BLaER1 treated with 17β-estradiol and CSF1 and Interleukin-3, amounts not matched to agents 10 nM and 100 nM (cell line): ENCODE measurements around the gene PTPRM.

Experiments
- H3K27ac ChIP-seq, 11 experiments: shearing (Covaris generic); formaldehyde crosslinking; 2 replicates each; pipeline ENCODE4 v1.8.1; 2022
- H3K27me3 ChIP-seq, 11 experiments: shearing (Covaris generic); formaldehyde crosslinking; 2 replicates each; pipeline ENCODE4 v1.8.1; 2022
- H3K36me3 ChIP-seq, 11 experiments: shearing (Covaris generic); formaldehyde crosslinking; 2 replicates each; pipeline ENCODE4 v1.8.1; 2022
- H3K4me1 ChIP-seq, 10 experiments: shearing (Covaris generic); formaldehyde crosslinking; 2 replicates each; pipeline ENCODE4 v1.8.1; 2022
- H3K4me2 ChIP-seq, 11 experiments: shearing (Covaris generic); formaldehyde crosslinking; 2 replicates each; pipeline ENCODE4 v1.8.1; 2022
- H3K4me3 ChIP-seq, 10 experiments: shearing (Covaris generic); formaldehyde crosslinking; 2 replicates each; pipeline ENCODE4 v1.8.1; 2022
- H3K9ac ChIP-seq, 11 experiments: shearing (Covaris generic); formaldehyde crosslinking; 2 replicates each; pipeline ENCODE4 v1.8.1; 2022
- H3K9me3 ChIP-seq, 11 experiments: shearing (Covaris generic); formaldehyde crosslinking; replicated peaks in 1 of 11; 2 replicates each; pipeline ENCODE4 v1.8.1; 2022
- H4K20me1 ChIP-seq, 11 experiments: shearing (Covaris generic); formaldehyde crosslinking; 2 replicates each; pipeline ENCODE4 v1.8.1; 2022
- Cebpa-rat ChIP-seq, 11 experiments: shearing (Covaris generic); IDR thresholded peaks; 2 replicates each; pipeline ENCODE4 v1.8.1; 2022

Gene PTPRM

DNA sequence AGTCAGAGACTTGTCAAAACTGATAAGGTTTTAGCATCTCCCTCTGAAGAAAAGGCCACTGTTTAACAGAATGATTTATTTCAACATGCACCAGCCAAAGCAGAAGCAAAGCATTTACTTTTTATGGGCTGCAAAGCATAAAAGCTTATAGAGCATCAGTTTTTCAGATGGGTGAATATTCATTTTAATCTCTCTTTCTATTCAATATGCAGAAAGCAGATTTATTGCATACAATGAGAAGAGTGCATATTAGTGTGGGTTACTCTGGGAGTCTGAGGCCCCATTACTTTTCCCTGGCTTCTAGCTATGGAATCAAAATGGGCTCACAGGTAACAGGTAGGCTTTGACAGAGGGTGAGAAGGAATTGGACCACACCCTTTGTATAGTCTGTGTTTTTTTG is 9.0 kb downstream of the PTPRM start:
- Histone ChIP-seq H3K9ac (no peak overlapping the region), H3K27me3 (peaks cover 0 to 7% (median 3%) of the 10 kb centered on the region in 11 experiments; a peak in 9 of 22 replicates), H3K4me3 (no peak overlapping the region), H3K27ac (no peak overlapping the region), H3K9me3 (no peaks in the 10 kb centered on the region), H4K20me1 (no peaks in the 10 kb centered on the region; a peak in 1 of 22 replicates), H3K4me2 (peak overlapping the region in 3 of 11 experiments; percentile 34 to 55 (median 37); a peak in 5 of 22 replicates), H3K36me3 (no peaks in the 10 kb centered on the region), H3K4me1 (peaks cover 0 to 33% (median 0%) of the 10 kb centered on the region in 10 experiments; a peak in 7 of 20 replicates)
- no peak for TF ChIP-seq Cebpa-rat (IDR thresholded peaks at IDR 0.05)

DNA sequence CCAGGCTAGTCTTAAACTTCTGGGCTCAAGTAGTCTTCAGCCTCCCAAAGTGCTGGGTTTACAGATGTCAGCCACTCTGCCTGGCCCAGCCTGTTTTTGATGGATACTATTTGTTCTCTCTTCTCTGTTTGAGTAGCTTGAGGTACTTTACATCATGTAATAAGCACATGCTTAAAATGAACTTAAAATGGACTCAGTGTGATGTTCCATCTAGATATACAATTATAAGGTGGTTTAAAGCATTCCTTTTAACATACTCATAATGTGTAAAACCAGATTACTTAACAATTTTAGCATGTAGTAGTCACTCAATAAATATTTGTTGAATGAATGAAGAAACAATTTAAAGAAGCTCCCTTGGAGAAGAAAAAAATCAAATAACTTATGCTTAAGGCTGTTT is 9.6 kb downstream of the PTPRM start:
- Histone ChIP-seq H3K27ac (no peak overlapping the region), H3K4me2 (peak overlapping the region in 1 of 11 experiments; percentile 55; a peak in 2 of 22 replicates), H3K4me3 (no peak overlapping the region), H4K20me1 (no peaks in the 10 kb centered on the region; a peak in 1 of 22 replicates), H3K9me3 (no peaks in the 10 kb centered on the region), H3K36me3 (no peaks in the 10 kb centered on the region), H3K9ac (no peak overlapping the region), H3K27me3 (peaks cover 0 to 1% (median 0%) of the 10 kb centered on the region in 11 experiments; a peak in 2 of 22 replicates), H3K4me1 (peaks cover 0 to 33% (median 0%) of the 10 kb centered on the region in 10 experiments; a peak in 7 of 20 replicates)
- TF ChIP-seq Cebpa-rat (IDR thresholded peaks at IDR 0.05) = no peak

DNA sequence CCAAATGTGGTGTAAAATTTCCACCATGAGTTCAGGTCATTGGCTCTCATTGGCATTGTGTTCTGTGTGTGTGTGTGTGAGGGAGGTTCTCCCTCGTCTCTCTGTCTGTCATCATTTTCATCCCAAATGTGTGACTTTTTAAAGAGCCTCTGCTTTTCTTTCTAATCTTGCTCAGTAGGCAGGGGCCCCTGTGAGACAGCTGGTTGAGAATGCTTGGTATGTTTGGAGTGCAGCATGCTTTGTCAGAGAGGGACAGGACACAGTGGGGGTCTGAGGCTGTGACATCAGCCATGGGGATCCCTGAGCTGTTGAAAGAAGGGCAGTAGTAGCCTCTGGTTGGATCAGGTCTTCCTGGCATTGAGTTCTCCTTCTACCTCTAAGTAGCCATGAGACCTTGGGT is 10.6 kb downstream of the PTPRM start:
- Histone ChIP-seq H3K36me3 (no peaks in the 10 kb centered on the region), H3K9ac (no peak overlapping the region), H3K4me2 (no peak overlapping the region), H3K4me3 (no peak overlapping the region), H3K9me3 (no peaks in the 10 kb centered on the region), H3K27me3 (no peaks in the 10 kb centered on the region; a peak in 1 of 22 replicates), H3K4me1 (peaks cover 0 to 29% (median 0%) of the 10 kb centered on the region in 10 experiments; a peak in 7 of 20 replicates), H4K20me1 (no peaks in the 10 kb centered on the region; a peak in 1 of 22 replicates), H3K27ac (no peak overlapping the region)
- TF ChIP-seq Cebpa-rat (IDR thresholded peaks at IDR 0.05) = no peak

- H3K9ac ChIP-seq = no peak overlapping the region
- H3K4me3 ChIP-seq = no peak overlapping the region
- H4K20me1 ChIP-seq = no peaks in the 10 kb centered on the region; a peak in 1 of 22 replicates
- H3K36me3 ChIP-seq = no peaks in the 10 kb centered on the region
- peaks cover 0 to 22% (median 0%) of the 10 kb centered on the region in 10 experiments; a peak in 6 of 20 replicates for H3K4me1 ChIP-seq
- no peaks in the 10 kb centered on the region for H3K27me3 ChIP-seq
- no peak overlapping the region for H3K27ac ChIP-seq
- peak overlapping the region in 1 of 11 experiments; percentile 10; a peak in 1 of 22 replicates for H3K4me2 ChIP-seq
- TF ChIP-seq Cebpa-rat (IDR thresholded peaks at IDR 0.05) = no peak
- H3K9me3 ChIP-seq = no peaks in the 10 kb centered on the region
These were observed 12.2 kb downstream of the PTPRM start for GRCh38 chr18:7579176-7579917.

DNA sequence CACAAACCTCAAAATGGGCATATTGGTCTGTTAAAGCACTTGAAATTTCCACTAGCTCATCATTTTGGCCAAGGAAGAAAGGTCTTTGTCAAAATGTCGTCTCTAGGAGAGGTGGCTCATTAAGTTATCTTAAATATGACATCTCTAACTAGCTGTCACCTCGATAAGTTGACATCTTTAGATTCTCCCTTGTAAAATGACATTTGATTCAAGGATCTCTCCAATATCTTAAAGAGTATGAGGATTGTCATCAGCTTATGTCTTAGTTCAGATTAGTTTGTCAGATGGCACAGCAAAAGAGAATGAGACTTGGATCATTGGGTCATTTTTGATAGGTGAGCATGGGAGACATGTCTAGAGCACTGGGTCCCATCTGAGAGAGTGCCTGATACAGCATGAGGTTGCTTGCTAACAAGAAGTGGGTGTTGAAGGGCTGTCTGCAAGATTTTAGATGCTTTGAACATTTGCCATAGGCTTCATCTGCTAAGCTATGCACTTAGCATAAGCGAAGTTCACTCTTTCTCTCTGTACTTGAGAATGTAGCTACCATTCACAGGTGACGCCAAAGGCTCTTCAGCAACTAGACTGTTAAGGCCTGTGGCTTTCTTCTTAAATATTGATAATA is 12.9 kb downstream of the PTPRM start:
- H3K9ac ChIP-seq = no peak overlapping the region
- H4K20me1 ChIP-seq = no peaks in the 10 kb centered on the region; a peak in 1 of 22 replicates
- TF ChIP-seq Cebpa-rat (IDR thresholded peaks at IDR 0.05) = no peak
- H3K27ac ChIP-seq = no peak overlapping the region
- no peaks in the 10 kb centered on the region for H3K27me3 ChIP-seq
- H3K4me1 ChIP-seq = peaks cover 0 to 21% (median 0%) of the 10 kb centered on the region in 10 experiments; a peak in 6 of 20 replicates
- H3K9me3 ChIP-seq = no peaks in the 10 kb centered on the region
- no peaks in the 10 kb centered on the region for H3K36me3 ChIP-seq
- no peak overlapping the region for H3K4me3 ChIP-seq
- H3K4me2 ChIP-seq = peak overlapping the region in 1 of 11 experiments; percentile 10; a peak in 1 of 22 replicates

GRCh38 chr18:7584646-7585275 is 17.6 kb downstream of the PTPRM start:
- H3K27me3 ChIP-seq = no peaks in the 10 kb centered on the region
- H3K4me1 ChIP-seq = peaks cover 0 to 2% (median 0%) of the 10 kb centered on the region in 10 experiments; a peak in 1 of 20 replicates
- no peaks in the 10 kb centered on the region for H3K36me3 ChIP-seq
- TF ChIP-seq Cebpa-rat (IDR thresholded peaks at IDR 0.05) = no peak
- no peak overlapping the region for H3K9ac ChIP-seq
- no peak overlapping the region for H3K27ac ChIP-seq
- H4K20me1 ChIP-seq = no peaks in the 10 kb centered on the region
- H3K4me3 ChIP-seq = no peak overlapping the region
- H3K4me2 ChIP-seq = no peak overlapping the region
- H3K9me3 ChIP-seq = no peaks in the 10 kb centered on the region

DNA sequence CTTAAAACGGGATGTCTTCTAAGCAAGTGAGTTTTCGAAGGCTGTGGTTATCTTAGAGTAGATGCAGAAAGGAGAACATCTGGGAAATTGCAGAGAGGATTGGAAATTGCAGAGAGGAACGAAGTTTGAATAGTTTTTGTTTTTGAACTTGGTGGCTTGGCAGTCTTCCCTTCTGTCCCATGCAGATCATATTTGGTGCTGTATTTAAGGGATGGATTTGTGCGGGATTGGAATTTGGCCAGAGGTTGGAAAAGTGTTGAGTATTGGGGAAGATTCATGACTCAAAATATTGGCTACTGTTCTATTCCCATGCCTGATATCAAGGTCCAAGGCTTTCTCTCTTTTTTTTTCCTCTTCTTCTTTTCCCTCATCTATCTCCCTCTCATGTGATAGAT is 18.2 kb downstream of the PTPRM start:
- Histone ChIP-seq H3K27me3 (no peaks in the 10 kb centered on the region), H3K4me1 (peaks cover 0 to 2% (median 0%) of the 10 kb centered on the region in 10 experiments; a peak in 5 of 20 replicates), H3K4me2 (no peak overlapping the region), H3K4me3 (no peak overlapping the region), H4K20me1 (no peaks in the 10 kb centered on the region), H3K9ac (no peak overlapping the region), H3K36me3 (no peaks in the 10 kb centered on the region), H3K9me3 (no peaks in the 10 kb centered on the region), H3K27ac (no peak overlapping the region)
- TF ChIP-seq Cebpa-rat (IDR thresholded peaks at IDR 0.05) = no peak

DNA sequence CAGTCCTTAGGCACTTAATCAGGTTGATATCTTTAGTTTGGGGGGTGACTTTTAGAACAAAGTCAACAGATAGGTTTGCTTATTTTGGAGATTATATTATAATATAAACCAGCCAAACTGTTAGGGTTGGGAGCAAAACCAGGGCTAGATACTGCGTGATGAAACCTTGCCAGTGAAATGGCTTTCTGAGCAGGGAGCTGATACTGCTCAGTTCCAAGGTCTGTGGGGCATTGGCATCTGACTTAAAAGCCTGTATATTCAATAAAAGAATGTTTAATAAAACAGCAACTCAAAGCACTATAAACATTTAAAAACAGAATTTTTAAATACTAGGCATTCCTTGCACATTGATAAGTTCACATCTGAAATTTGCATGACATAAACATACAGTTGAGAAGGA is 19.3 kb downstream of the PTPRM start:
- Histone ChIP-seq H3K27me3 (no peaks in the 10 kb centered on the region), H4K20me1 (no peaks in the 10 kb centered on the region), H3K27ac (no peak overlapping the region), H3K9ac (no peak overlapping the region), H3K4me3 (no peak overlapping the region), H3K4me1 (peaks cover 0 to 14% (median 0%) of the 10 kb centered on the region in 10 experiments; a peak in 8 of 20 replicates), H3K9me3 (no peaks in the 10 kb centered on the region), H3K36me3 (no peaks in the 10 kb centered on the region), H3K4me2 (no peak overlapping the region)
- TF ChIP-seq Cebpa-rat (IDR thresholded peaks at IDR 0.05) = no peak
